CD4-positive, alpha-beta T cell treated with Interleukin-10 for 1 hour (primary cell): ENCODE data around the gene MED22.
"Not testable (repeated sequence)": the region's sequence is repeated elsewhere in the genome, so short reads cannot be mapped to it uniquely, and the experiment has no call there.

Experiments
- DNase-seq: peaks from one replicate; pipeline ENCODE4 v3.0.0-alpha.2; 2020

MED22 gene

GRCh38 chr9:133347985-133348717, at the start of gene MED22, which contains the start of gene RPL7A:
Gene MED22, minus strand, starts transcription at chr9:133348131. Its CDS starts 1,469 bp downstream, at chr9:133346662.
Gene RPL7A, plus strand, starts transcription at chr9:133348218. Its CDS starts 26 bp downstream, at chr9:133348244.
- DNase-seq = peak; percentile 95

- no peak for DNase-seq
These were observed 49.4 kb upstream of the MED22 start for GRCh38 chr9:133397370-133397769.

- no peak for DNase-seq
These were observed 49.0 kb upstream of the MED22 start for GRCh38 chr9:133396952-133397351.

- DNase-seq = no peak
These were observed 46.8 kb upstream of the MED22 start for GRCh38 chr9:133394687-133395271.

GRCh38 chr9:133393399-133393798, 45.5 kb upstream of the MED22 start:
- DNase-seq = no peak

GRCh38 chr9:133392308-133392707, 44.4 kb upstream of the MED22 start:
- DNase-seq = not testable (repeated sequence)

GRCh38 chr9:133391449-133391848, 43.5 kb upstream of the MED22 start:
- DNase-seq = not testable (repeated sequence)

- no peak for DNase-seq
These were observed 42.8 kb upstream of the MED22 start for GRCh38 chr9:133390713-133391112.

GRCh38 chr9:133389562-133389961, 41.6 kb upstream of the MED22 start:
- no peak for DNase-seq

- DNase-seq = no peak
These were observed 41.2 kb upstream of the MED22 start for GRCh38 chr9:133389025-133389557.

GRCh38 chr9:133387680-133388079, 39.7 kb upstream of the MED22 start:
- DNase-seq = no peak

GRCh38 chr9:133386338-133386737, 38.4 kb upstream of the MED22 start:
- DNase-seq = no peak

GRCh38 chr9:133385452-133385851, 37.5 kb upstream of the MED22 start:
- DNase-seq = no peak

GRCh38 chr9:133384736-133385321, 36.9 kb upstream of the MED22 start:
- no peak for DNase-seq

- no peak for DNase-seq
These were observed 35.5 kb upstream of the MED22 start for GRCh38 chr9:133383438-133383837.

GRCh38 chr9:133382507-133383141, 34.7 kb upstream of the MED22 start:
- no peak for DNase-seq

- DNase-seq = no peak
These were observed 32.8 kb upstream of the MED22 start for GRCh38 chr9:133380734-133381133.

GRCh38 chr9:133379153-133380086, 31.5 kb upstream of the MED22 start:
- no peak for DNase-seq

- no peak for DNase-seq
These were observed 30.6 kb upstream of the MED22 start for GRCh38 chr9:133378408-133378962.

- no peak for DNase-seq
These were observed 29.8 kb upstream of the MED22 start for GRCh38 chr9:133377721-133378216.

- DNase-seq = not testable (repeated sequence)
These were observed 29.3 kb upstream of the MED22 start for GRCh38 chr9:133377280-133377679.
